Natural killer cell (primary cell): Measurements from ENCODE around the gene UPK1B. TPM values are rescaled to one million over a fixed set of nuclear protein-coding genes. Genes with fewer than 3 reads are reported as not detected.

Experiments
- ATAC-seq, 3 donors: fragments of 150-1000 bp in 2 of 3; fragments of 200-7000 bp in 1 of 3; cut with Tn5 transposase; 1 replicate in 1 of 3; 2 replicates in 2 of 3; pipeline ENCODE4 v1.10.0; 2021; ENCODE audit warnings: mild to moderate bottlenecking in 2 of 3, moderate library complexity in 2 of 3
- DNase-seq, 2 donors: peaks; one replicate each; pipeline versions ENCODE4 v3.0.0 to v3.0.0-alpha.2; 2013 to 2021; ENCODE audit warnings: mixed read lengths in 1 of 2
- H3K27ac ChIP-seq: one replicate; pipeline ENCODE4 v1.5.1; 2013; ENCODE audit warnings: mild to moderate bottlenecking, low read length
- H3K27me3 ChIP-seq: one replicate; pipeline ENCODE4 v1.6.1; 2013; ENCODE audit warnings: low read length; ENCODE audit not compliant: control insufficient read depth, insufficient read depth
- H3K36me3 ChIP-seq: one replicate; pipeline ENCODE4 v1.6.1; 2013; ENCODE audit warnings: low read length; ENCODE audit not compliant: control insufficient read depth, insufficient read depth
- H3K4me1 ChIP-seq: one replicate; pipeline ENCODE4 v1.6.1; 2013; ENCODE audit warnings: low read length; ENCODE audit not compliant: control insufficient read depth, insufficient read depth
- H3K4me3 ChIP-seq: one replicate; pipeline ENCODE4 v1.5.1; 2013; ENCODE audit warnings: low read length
- H3K9me3 ChIP-seq: one replicate; pipeline ENCODE4 v1.6.1; 2013; ENCODE audit warnings: low read length; ENCODE audit not compliant: control insufficient read depth, insufficient read depth
- H3K27ac Mint-ChIP-seq, 2 donors: one replicate each; pipeline ENCODE4 v1.8.0; 2022; ENCODE audit warnings: mild to moderate bottlenecking in 2 of 2, mixed read lengths in 2 of 2, moderate library complexity in 1 of 2
- H3K27me3 Mint-ChIP-seq, 2 donors: one replicate each; pipeline ENCODE4 v1.8.0; 2022; ENCODE audit warnings: low read depth in 2 of 2, mixed read lengths in 2 of 2
- H3K36me3 Mint-ChIP-seq: one replicate; pipeline ENCODE4 v1.8.0; 2022; ENCODE audit warnings: mixed read lengths
- H3K4me1 Mint-ChIP-seq, 2 donors: one replicate each; pipeline ENCODE4 v1.8.0; 2022; ENCODE audit warnings: mixed read lengths in 2 of 2
- H3K4me3 Mint-ChIP-seq: one replicate; pipeline ENCODE4 v1.8.0; 2022; ENCODE audit warnings: mild to moderate bottlenecking, moderate library complexity, mixed read lengths
- H3K9me3 Mint-ChIP-seq, 2 donors: one replicate each; pipeline ENCODE4 v1.8.0; 2022; ENCODE audit warnings: mixed read lengths in 2 of 2
- CTCF ChIP-seq: fragments of 200-600 bp; IDR thresholded peaks from one replicate; pipeline ENCODE4 v1.8.0; 2022; ENCODE audit warnings: antibody characterized with exemption
- WGBS: methylation state at CpG from one replicate; pipeline ENCODE4 v1.1.7; 2013; ENCODE audit warnings: missing lambda C conversion rate; ENCODE audit not compliant: insufficient coverage; 5-methylcytosine and 5-hydroxymethylcytosine counted together
- intact Hi-C: fragments of 100-400 bp; cut with micrococcal nuclease; formaldehyde crosslinking; loops from one replicate; pipeline ENCODE4 v1.14.2; 2022
- total RNA-seq, 4 donors: library from RNA; stranded (reverse); fragments of 120-200 nt in 1 of 4; gene quantifications; one replicate each; pipeline versions ENCODE4 v1.2.3 to v1.2.4, GENCODE V29; 2013 to 2022

Gene UPK1B
- total RNA-seq, 3 donors from 2014 or later (not counting 1 experiment from before 2014, with no cell fraction given): not detected

GRCh38 chr3:119223511-119223910, 50.1 kb downstream of the UPK1B start:
- Mint-ChIP-seq H3K27ac (peak overlapping the region in 1 of 2 donors; percentile 37), H3K36me3 (peaks cover 12% of the 10 kb centered on the region), H3K4me3 (no peak overlapping the region), H3K4me1 (peaks cover 48 to 59% of the 10 kb centered on the region in 2 donors), H3K9me3 (no peaks in the 10 kb centered on the region), H3K27me3 (no peaks in the 10 kb centered on the region)
- no peak for TF ChIP-seq CTCF
- Histone ChIP-seq H3K27ac (no peak overlapping the region), H3K4me1 (peaks cover 7% of the 10 kb centered on the region), H3K4me3 (no peak overlapping the region), H3K9me3 (no peaks in the 10 kb centered on the region), H3K36me3 (peaks cover 75% of the 10 kb centered on the region), H3K27me3 (no peaks in the 10 kb centered on the region)
- 91% methylated on average over 5 of the region's 5 CpGs for WGBS
- ATAC-seq (no peak), DNase-seq (no peak)
- intact Hi-C loops: no loop called here

- peaks cover 81% of the 10 kb centered on the region for H3K36me3 ChIP-seq
- peaks cover 21% of the 10 kb centered on the region for H3K36me3 Mint-ChIP-seq
- no peak for ATAC-seq
- H3K4me1 ChIP-seq: no peaks in the 10 kb centered on the region
- H3K9me3 Mint-ChIP-seq: no peaks in the 10 kb centered on the region
- no peak for TF ChIP-seq CTCF
- H3K27ac ChIP-seq: no peak overlapping the region
- no peak overlapping the region for H3K27ac Mint-ChIP-seq
- no peak overlapping the region for H3K4me3 Mint-ChIP-seq
- DNase-seq: no peak
- no peak overlapping the region for H3K4me3 ChIP-seq
- intact Hi-C loops: no loop called here
- no peaks in the 10 kb centered on the region for H3K9me3 ChIP-seq
- H3K27me3 ChIP-seq: no peaks in the 10 kb centered on the region
- no peaks in the 10 kb centered on the region for H3K27me3 Mint-ChIP-seq
- 95% methylated on average over 2 of the region's 3 CpGs for WGBS
- peaks cover 43 to 47% of the 10 kb centered on the region in 2 donors for H3K4me1 Mint-ChIP-seq
Observed at GRCh38 chr3:119225121-119225520, 51.7 kb downstream of the UPK1B start.

GRCh38 chr3:119227070-119227850, 53.9 kb downstream of the UPK1B start:
- Histone ChIP-seq H3K4me1 (no peaks in the 10 kb centered on the region), H3K4me3 (no peak overlapping the region), H3K36me3 (peaks cover 77% of the 10 kb centered on the region), H3K27ac (no peak overlapping the region), H3K27me3 (no peaks in the 10 kb centered on the region), H3K9me3 (no peaks in the 10 kb centered on the region)
- Mint-ChIP-seq H3K4me3 (no peak overlapping the region), H3K27ac (peak overlapping the region; percentile 20 to 73), H3K27me3 (no peaks in the 10 kb centered on the region), H3K4me1 (peaks cover 56 to 57% of the 10 kb centered on the region in 2 donors), H3K36me3 (peaks cover 25% of the 10 kb centered on the region), H3K9me3 (no peaks in the 10 kb centered on the region)
- 91% methylated on average over 6 of the region's 6 CpGs for WGBS
- DNase-seq (no peak), ATAC-seq (no peak)
- no peak for TF ChIP-seq CTCF
- intact Hi-C loops: no loop called here
